ENCODE data around the gene KCNH2.

- TF ChIP-seq REST (IDR thresholded peaks at IDR 0.05; ENCODE audit: insufficient read depth in 1 of 2, low read depth in 2 of 2, low read length in 2 of 2) = no peak
- TF ChIP-seq POLR2AphosphoS5 (IDR thresholded peaks at IDR 0.05; ENCODE audit: low read depth, low read length) = no peak
These were observed 35.2 kb upstream of the KCNH2 start for GRCh38 chr7:151013356-151013732.
